ENCODE measurements around the gene SMURF1.

Gene SMURF1

GRCh38 chr7:99008921-99009530 lies 134.9 kb downstream of the SMURF1 start:
- Mint-ChIP-seq H3K4me3 (no peak overlapping the region), H3K27me3 (no peaks in the 10 kb centered on the region), H3K4me1 (no peaks in the 10 kb centered on the region), H3K27ac (peak overlapping the region in 1 of 2 donors; percentile 86), H3K9me3 (no peaks in the 10 kb centered on the region)
- ATAC-seq (no peak), DNase-seq (no peak)

- no peak for ATAC-seq
- no peaks in the 10 kb centered on the region for H3K9me3 Mint-ChIP-seq
- H3K27ac Mint-ChIP-seq = peak overlapping the region in 1 of 2 donors; percentile 92
- H3K27me3 Mint-ChIP-seq = no peaks in the 10 kb centered on the region
- H3K4me3 Mint-ChIP-seq = no peak overlapping the region
- H3K4me1 Mint-ChIP-seq = peaks cover 4% of the 10 kb centered on the region
- no peak for DNase-seq
Observed at GRCh38 chr7:99008181-99008631, 135.7 kb downstream of the SMURF1 start.

- ATAC-seq = no peak
- no peaks in the 10 kb centered on the region for H3K27me3 Mint-ChIP-seq
- DNase-seq = no peak
- H3K9me3 Mint-ChIP-seq = no peaks in the 10 kb centered on the region
- peak overlapping the region in 1 of 2 donors; percentile 36 for H3K27ac Mint-ChIP-seq
- peaks cover 17% of the 10 kb centered on the region for H3K4me1 Mint-ChIP-seq
- no peak overlapping the region for H3K4me3 Mint-ChIP-seq
Observed at GRCh38 chr7:99006739-99007424, 137.0 kb downstream of the SMURF1 start.

- no peak overlapping the region for H3K27ac Mint-ChIP-seq
Observed at GRCh38 chr7:99005776-99006175, 138.1 kb downstream of the SMURF1 start.

GRCh38 chr7:99004781-99005500 lies 139.0 kb downstream of the SMURF1 start:
- ATAC-seq = no peak
- peaks cover 37% of the 10 kb centered on the region for H3K4me1 Mint-ChIP-seq
- no peak for DNase-seq

More at GRCh38 chr7:99005776-99006175, 138.1 kb downstream of the SMURF1 start:
- DNase-seq (no peak), ATAC-seq (no peak)
- Mint-ChIP-seq H3K4me3 (no peak overlapping the region), H3K4me1 (peaks cover 28% of the 10 kb centered on the region), H3K9me3 (no peaks in the 10 kb centered on the region), H3K27me3 (no peaks in the 10 kb centered on the region)

GRCh38 chr7:99004216-99004615 lies 139.7 kb downstream of the SMURF1 start:
- Mint-ChIP-seq H3K4me3 (no peak overlapping the region), H3K27ac (no peak overlapping the region), H3K9me3 (no peaks in the 10 kb centered on the region), H3K4me1 (peaks cover 37% of the 10 kb centered on the region), H3K27me3 (no peaks in the 10 kb centered on the region)
- no peak for ATAC-seq
- no peak for DNase-seq

More at GRCh38 chr7:99004781-99005500, 139.0 kb downstream of the SMURF1 start:
- Mint-ChIP-seq H3K9me3 (no peaks in the 10 kb centered on the region), H3K4me3 (no peak overlapping the region), H3K27me3 (no peaks in the 10 kb centered on the region), H3K27ac (peak overlapping the region in 1 of 2 donors; percentile 64)

GRCh38 chr7:99003419-99003818 lies 140.5 kb downstream of the SMURF1 start:
- Mint-ChIP-seq H3K9me3 (no peaks in the 10 kb centered on the region), H3K4me3 (no peak overlapping the region), H3K4me1 (peaks cover 37% of the 10 kb centered on the region), H3K27ac (peak overlapping the region in 1 of 2 donors; percentile 41), H3K27me3 (no peaks in the 10 kb centered on the region)
- no peak for DNase-seq
- ATAC-seq = no peak

GRCh38 chr7:99002827-99003212 lies 141.1 kb downstream of the SMURF1 start:
- H3K27me3 Mint-ChIP-seq = no peaks in the 10 kb centered on the region
- ATAC-seq = no peak
- H3K9me3 Mint-ChIP-seq = no peaks in the 10 kb centered on the region
- peaks cover 37% of the 10 kb centered on the region for H3K4me1 Mint-ChIP-seq
- peak overlapping the region in 1 of 2 donors; percentile 61 for H3K4me3 Mint-ChIP-seq
- DNase-seq = no peak
- H3K27ac Mint-ChIP-seq = peak overlapping the region in 1 of 2 donors; percentile 93

- Mint-ChIP-seq H3K9me3 (no peaks in the 10 kb centered on the region), H3K27ac (peak overlapping the region; percentile 44 to 93), H3K4me1 (peaks cover 37% of the 10 kb centered on the region), H3K4me3 (peak overlapping the region; percentile 37 to 61), H3K27me3 (no peaks in the 10 kb centered on the region)
- no peak for DNase-seq
- no peak for ATAC-seq
Observed at GRCh38 chr7:99002148-99002826, 141.6 kb downstream of the SMURF1 start.

GRCh38 chr7:99001482-99002147 lies 142.3 kb downstream of the SMURF1 start:
- no peaks in the 10 kb centered on the region for H3K27me3 Mint-ChIP-seq
- H3K4me1 Mint-ChIP-seq = peaks cover 37% of the 10 kb centered on the region
- ATAC-seq (peak; percentile 83), DNase-seq (peak; percentile 16 to 28)
- H3K4me3 Mint-ChIP-seq = peak overlapping the region; percentile 61 to 74
- no peaks in the 10 kb centered on the region for H3K9me3 Mint-ChIP-seq
- peak overlapping the region; percentile 93 to 98 for H3K27ac Mint-ChIP-seq

GRCh38 chr7:99000904-99001465 lies 142.9 kb downstream of the SMURF1 start:
- Mint-ChIP-seq H3K27ac (peak overlapping the region; percentile 93 to 98), H3K9me3 (no peaks in the 10 kb centered on the region), H3K4me3 (peak overlapping the region; percentile 61 to 74), H3K27me3 (no peaks in the 10 kb centered on the region), H3K4me1 (peaks cover 40% of the 10 kb centered on the region)
- ATAC-seq (peak; percentile 85), DNase-seq (peak; percentile 51 to 54)

- Mint-ChIP-seq H3K27me3 (no peaks in the 10 kb centered on the region), H3K4me1 (peaks cover 46% of the 10 kb centered on the region), H3K27ac (peak overlapping the region; percentile 93 to 98), H3K9me3 (no peaks in the 10 kb centered on the region), H3K4me3 (peak overlapping the region; percentile 61 to 74)
- DNase-seq (no peak), ATAC-seq (no peak)
Observed at GRCh38 chr7:99000196-99000903, 143.6 kb downstream of the SMURF1 start.

GRCh38 chr7:98998821-98999725 lies 144.8 kb downstream of the SMURF1 start:
- peak overlapping the region in 1 of 2 donors; percentile 77 for H3K27ac Mint-ChIP-seq
- H3K4me3 Mint-ChIP-seq = no peak overlapping the region
- ATAC-seq (no peak), DNase-seq (no peak)
- H3K4me1 Mint-ChIP-seq = peaks cover 52% of the 10 kb centered on the region
- H3K9me3 Mint-ChIP-seq = no peaks in the 10 kb centered on the region
- H3K27me3 Mint-ChIP-seq = no peaks in the 10 kb centered on the region

Measured in stimulated activated naive CD8-positive, alpha-beta T cell treated with anti-CD3 and anti-CD28 coated beads, Interleukin-15, amount 100 ng/mL, for 72 hours (primary cell).